GM23338 (cell line): Measurements from ENCODE around the gene FUT8. TPM values are rescaled to one million over a fixed set of nuclear protein-coding genes. Genes with fewer than 3 reads are reported as not detected.
"Not testable (repeated sequence)": the region's sequence is repeated elsewhere in the genome, so short reads cannot be mapped to it uniquely, and the experiment has no call there.

ENCODE experiments used
- ATAC-seq: fragments of 200-7000 bp; cut with Tn5 transposase; 3 replicates; pipeline ENCODE4 v1.9.1; 2020
- DNase-seq: peaks from one replicate; pipeline ENCODE4 v3.0.0-alpha.2; 2015; ENCODE audit warnings: low spot score
- H2AFZ ChIP-seq: fragments of 200-600 bp; sonication (generic); 2 replicates; pipeline ENCODE4 v1.8.0; 2016; ENCODE audit warnings: antibody characterized with exemption, mild to moderate bottlenecking, moderate library complexity
- H3F3A ChIP-seq: fragments of 200-600 bp; sonication (generic); replicated peaks from 2 replicates; pipeline ENCODE4 v1.8.0; 2017; ENCODE audit warnings: antibody characterized with exemption, mixed run types, low read depth
- H3K27ac ChIP-seq: fragments of 200-600 bp; sonication (generic); 2 replicates; pipeline ENCODE4 v1.6.1; 2016; ENCODE audit warnings: low read depth
- H3K27me3 ChIP-seq: fragments of 200-600 bp; sonication (generic); 2 replicates; pipeline ENCODE4 v1.8.0; 2016; ENCODE audit warnings: mild to moderate bottlenecking, mixed run types, moderate library complexity; ENCODE audit not compliant: insufficient read depth
- H3K36me3 ChIP-seq: fragments of 200-600 bp; sonication (generic); 2 replicates; pipeline ENCODE4 v1.8.0; 2016; ENCODE audit warnings: mild to moderate bottlenecking; ENCODE audit not compliant: insufficient read depth
- H3K4me1 ChIP-seq: fragments of 200-600 bp; sonication (generic); 2 replicates; pipeline ENCODE4 v1.8.0; 2016; ENCODE audit warnings: mild to moderate bottlenecking, moderate library complexity; ENCODE audit not compliant: insufficient read depth
- H3K4me2 ChIP-seq: fragments of 200-600 bp; sonication (generic); 2 replicates; pipeline ENCODE4 v1.7.1; 2017; ENCODE audit warnings: mixed run types
- H3K4me3 ChIP-seq: fragments of 200-600 bp; sonication (generic); 2 replicates; pipeline ENCODE4 v1.6.1; 2016; ENCODE audit warnings: mixed run types
- H3K79me2 ChIP-seq: fragments of 200-600 bp; sonication (generic); replicated peaks from 2 replicates; pipeline ENCODE4 v1.8.0; 2017; ENCODE audit warnings: mild to moderate bottlenecking; ENCODE audit not compliant: insufficient read depth
- H3K9me2 ChIP-seq: fragments of 200-600 bp; sonication (generic); 2 replicates; pipeline ENCODE4 v1.8.0; 2017; ENCODE audit not compliant: insufficient read depth
- H4K20me1 ChIP-seq: fragments of 200-600 bp; sonication (generic); replicated peaks from 2 replicates; pipeline ENCODE4 v1.8.0; 2017; ENCODE audit warnings: mild to moderate bottlenecking; ENCODE audit not compliant: insufficient read depth
- H3K27ac Mint-ChIP-seq: 2 replicates; pipeline ENCODE4 v1.8.0; 2020; ENCODE audit warnings: inconsistent platforms, mild to moderate bottlenecking, moderate library complexity, mixed read lengths
- H3K27me3 Mint-ChIP-seq: 3 replicates; pipeline ENCODE4 v1.8.0; 2022; ENCODE audit warnings: low read depth, mild to moderate bottlenecking, moderate library complexity, mixed read lengths, inconsistent platforms; ENCODE audit not compliant: insufficient read depth, poor library complexity
- H3K36me3 Mint-ChIP-seq: 3 replicates; pipeline ENCODE4 v1.8.0; 2021; ENCODE audit warnings: low read depth, mild to moderate bottlenecking, inconsistent platforms, moderate library complexity, mixed read lengths
- H3K4me1 Mint-ChIP-seq: 3 replicates; pipeline ENCODE4 v1.8.0; 2020; ENCODE audit warnings: mild to moderate bottlenecking, inconsistent platforms, mixed read lengths
- H3K4me3 Mint-ChIP-seq: 3 replicates; pipeline ENCODE4 v1.8.0; 2021; ENCODE audit warnings: moderate library complexity, mild to moderate bottlenecking, inconsistent platforms, mixed read lengths
- H3K9me3 Mint-ChIP-seq: 3 replicates; pipeline ENCODE4 v1.8.0; 2020; ENCODE audit warnings: moderate library complexity, mild to moderate bottlenecking, inconsistent platforms, mixed read lengths
- CREB1 ChIP-seq: fragments of 250-450 bp; sonication (Bioruptor Pico); IDR thresholded peaks from 2 replicates; pipeline ENCODE4 v1.5.0; 2020; ENCODE audit warnings: low read depth, mild to moderate bottlenecking, moderate library complexity
- EZH2phosphoT487 ChIP-seq: fragments of 200-600 bp; sonication (generic); IDR thresholded peaks from one replicate; pipeline ENCODE4 v1.8.1; 2018; ENCODE audit warnings: antibody characterized with exemption; ENCODE audit not compliant: unreplicated experiment
- JUNB ChIP-seq: IDR thresholded peaks from one replicate; pipeline ENCODE4 v1.6.1; 2016; ENCODE audit warnings: antibody characterized with exemption; ENCODE audit not compliant: unreplicated experiment
- POLR2AphosphoS5 ChIP-seq: IDR thresholded peaks from 2 replicates; pipeline ENCODE4 v1.6.1; 2016; ENCODE audit warnings: antibody characterized with exemption, low read depth
- STAT1 ChIP-seq: IDR thresholded peaks from one replicate; pipeline ENCODE4 v1.6.1; 2016; ENCODE audit warnings: antibody characterized with exemption; ENCODE audit not compliant: unreplicated experiment
- ZNF114 ChIP-seq: fragments of 250-450 bp; sonication (Bioruptor Pico); IDR thresholded peaks from 2 replicates; pipeline ENCODE4 v1.5.0; 2020; ENCODE audit warnings: mild to moderate bottlenecking, moderate library complexity
- ZNF331 ChIP-seq: fragments of 250-450 bp; sonication (Bioruptor Pico); IDR thresholded peaks from 2 replicates; pipeline ENCODE4 v1.5.0; 2020; ENCODE audit warnings: low read depth, mild to moderate bottlenecking, moderate library complexity
- polyA plus RNA-seq: library from polyadenylated mRNA; unstranded; fragments of >200 nt; fragmentation: Nextera tagmentation; extraction: Ambion mirVana; gene quantifications from 2 replicates; pipeline ENCODE4 v1.2.1, GENCODE V29; 2016
- total RNA-seq: library from RNA; depleted of rRNA; stranded (reverse); fragments of >200 nt; shearing (Covaris generic); gene quantifications from 2 replicates; pipeline ENCODE4 v1.2.3, GENCODE V29; 2014
- TF ChIP-seq, protein P1 (sequence below): fragments of 250-450 bp; sonication (Bioruptor Pico); IDR thresholded peaks from 2 replicates; pipeline ENCODE4 v1.5.0; 2020; ENCODE audit warnings: mild to moderate bottlenecking, moderate library complexity
- TF ChIP-seq, protein P2 (sequence below): IDR thresholded peaks from 2 replicates; pipeline ENCODE4 v1.6.1; 2016; ENCODE audit warnings: antibody characterized with exemption
- TF ChIP-seq, protein P3 (sequence below), 2 experiments: fragments of 200-600 bp in 1 of 2; sonication (generic) in 1 of 2; conservative IDR thresholded peaks; 2 replicates each; pipeline versions ENCODE4 v1.5.1 to v1.6.1; 2016 to 2017; ENCODE audit warnings: antibody characterized with exemption in 2 of 2, low read depth in 2 of 2, mild to moderate bottlenecking in 2 of 2, moderate library complexity in 1 of 2

FUT8 gene
- total and polyA plus RNA-seq, 2 experiments from 2014 or later: 8.2 to 23.2 TPM

DNA sequence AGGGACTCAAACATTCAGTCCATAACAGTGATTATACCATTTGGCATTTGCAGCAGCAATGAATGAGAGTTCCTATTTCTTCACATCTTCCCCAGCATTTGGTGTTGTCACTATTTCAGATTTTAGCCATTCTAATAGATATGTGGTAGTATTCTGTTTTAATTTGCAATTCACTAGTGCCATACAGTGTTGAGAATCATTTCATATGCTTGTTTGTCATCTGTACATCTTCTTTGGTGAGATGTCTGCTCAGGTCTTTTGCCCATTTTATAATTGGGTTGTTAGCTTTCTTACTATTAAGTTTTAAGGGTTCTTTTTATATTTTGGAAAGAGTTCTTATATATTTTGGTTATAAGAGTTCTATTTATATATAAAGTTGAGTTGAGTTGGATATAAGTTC lies 276.5 kb downstream of the FUT8 start (continued):
- TF ChIP-seq STAT1 (no peak), JUNB (no peak), ZNF114 (CRISPR knock-in tag) (no peak), EZH2phosphoT487 (no peak)

DNA sequence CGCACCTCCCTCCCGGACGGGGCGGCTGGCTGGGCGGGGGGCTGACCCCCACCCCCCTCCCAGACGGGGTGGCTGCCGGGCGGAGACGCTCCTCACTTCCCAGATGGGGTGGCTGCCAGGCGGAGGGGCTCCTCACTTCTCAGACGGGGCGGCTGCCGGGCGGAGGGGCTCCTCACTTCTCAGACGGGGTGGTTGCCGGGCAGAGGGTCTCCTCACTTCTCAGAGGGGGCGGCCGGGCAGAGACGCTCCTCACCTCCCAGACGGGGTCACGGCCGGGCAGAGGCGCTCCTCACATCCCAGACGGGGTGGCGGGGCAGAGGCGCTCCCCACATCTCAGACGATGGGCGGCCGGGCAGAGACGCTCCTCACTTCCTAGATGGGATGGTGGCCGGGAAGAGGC lies 280.0 kb downstream of the FUT8 start:
- H3F3A ChIP-seq, H3K27me3 ChIP-seq, H3K4me3 ChIP-seq, H3K27ac ChIP-seq, DNase-seq, H3K36me3 ChIP-seq, H3K4me3 Mint-ChIP-seq, H3K27me3 Mint-ChIP-seq, H3K9me2 ChIP-seq, H4K20me1 ChIP-seq, H2AFZ ChIP-seq, H3K79me2 ChIP-seq, H3K27ac Mint-ChIP-seq, H3K4me1 ChIP-seq, H3K4me2 ChIP-seq, H3K4me1 Mint-ChIP-seq, ATAC-seq: not testable (repeated sequence)
- H3K9me3 Mint-ChIP-seq: peaks cover 28% of the 10 kb centered on the region
- peaks cover 33% of the 10 kb centered on the region; the same call in 2 of the 3 replicates for H3K36me3 Mint-ChIP-seq

DNA sequence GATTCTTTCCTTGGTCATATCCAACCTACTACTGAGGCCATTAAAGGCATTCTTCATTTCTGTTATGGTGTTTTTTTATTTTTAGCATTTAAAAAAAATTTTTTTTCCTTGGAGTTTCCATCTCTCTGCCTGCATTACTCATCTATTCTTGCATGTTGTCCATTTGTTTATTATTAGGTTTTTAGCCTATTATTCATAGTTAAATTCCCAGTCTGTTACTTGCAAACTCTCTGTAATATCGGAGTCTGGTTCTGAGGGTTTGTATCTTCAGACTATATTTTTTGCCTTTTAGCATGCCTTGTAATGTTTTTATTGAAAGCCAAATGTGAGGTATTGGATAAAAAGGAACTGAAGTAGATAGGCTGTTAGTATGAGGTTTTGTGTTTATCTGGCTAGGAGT lies 284.3 kb downstream of the FUT8 start:
- no peaks in the 10 kb centered on the region for H3F3A ChIP-seq
- H3K4me3 ChIP-seq: no peak overlapping the region
- H3K4me2 ChIP-seq: no peak overlapping the region
- H3K4me1 ChIP-seq: no peaks in the 10 kb centered on the region
- H2AFZ ChIP-seq: no peak overlapping the region
- H3K9me2 ChIP-seq: no peaks in the 10 kb centered on the region
- Mint-ChIP-seq H3K27ac (no peak overlapping the region), H3K4me1 (peaks cover 2% of the 10 kb centered on the region; the same call in 1 of the 3 replicates), H3K36me3 (peaks cover 20% of the 10 kb centered on the region; the same call in 2 of the 3 replicates), H3K9me3 (peaks cover 17% of the 10 kb centered on the region), H3K27me3 (no peaks in the 10 kb centered on the region), H3K4me3 (no peak overlapping the region)
- ATAC-seq (no peak), DNase-seq (no peak)
- H3K27ac ChIP-seq: no peak overlapping the region
- H3K27me3 ChIP-seq: no peaks in the 10 kb centered on the region
- no peaks in the 10 kb centered on the region for H4K20me1 ChIP-seq
- no peaks in the 10 kb centered on the region for H3K79me2 ChIP-seq
- H3K36me3 ChIP-seq: peaks cover 6% of the 10 kb centered on the region
- TF ChIP-seq CREB1 (CRISPR knock-in tag) (no peak), ZNF331 (no peak), JUNB (no peak), POLR2AphosphoS5 (no peak), STAT1 (no peak)
- TF ChIP-seq, protein P1, sequence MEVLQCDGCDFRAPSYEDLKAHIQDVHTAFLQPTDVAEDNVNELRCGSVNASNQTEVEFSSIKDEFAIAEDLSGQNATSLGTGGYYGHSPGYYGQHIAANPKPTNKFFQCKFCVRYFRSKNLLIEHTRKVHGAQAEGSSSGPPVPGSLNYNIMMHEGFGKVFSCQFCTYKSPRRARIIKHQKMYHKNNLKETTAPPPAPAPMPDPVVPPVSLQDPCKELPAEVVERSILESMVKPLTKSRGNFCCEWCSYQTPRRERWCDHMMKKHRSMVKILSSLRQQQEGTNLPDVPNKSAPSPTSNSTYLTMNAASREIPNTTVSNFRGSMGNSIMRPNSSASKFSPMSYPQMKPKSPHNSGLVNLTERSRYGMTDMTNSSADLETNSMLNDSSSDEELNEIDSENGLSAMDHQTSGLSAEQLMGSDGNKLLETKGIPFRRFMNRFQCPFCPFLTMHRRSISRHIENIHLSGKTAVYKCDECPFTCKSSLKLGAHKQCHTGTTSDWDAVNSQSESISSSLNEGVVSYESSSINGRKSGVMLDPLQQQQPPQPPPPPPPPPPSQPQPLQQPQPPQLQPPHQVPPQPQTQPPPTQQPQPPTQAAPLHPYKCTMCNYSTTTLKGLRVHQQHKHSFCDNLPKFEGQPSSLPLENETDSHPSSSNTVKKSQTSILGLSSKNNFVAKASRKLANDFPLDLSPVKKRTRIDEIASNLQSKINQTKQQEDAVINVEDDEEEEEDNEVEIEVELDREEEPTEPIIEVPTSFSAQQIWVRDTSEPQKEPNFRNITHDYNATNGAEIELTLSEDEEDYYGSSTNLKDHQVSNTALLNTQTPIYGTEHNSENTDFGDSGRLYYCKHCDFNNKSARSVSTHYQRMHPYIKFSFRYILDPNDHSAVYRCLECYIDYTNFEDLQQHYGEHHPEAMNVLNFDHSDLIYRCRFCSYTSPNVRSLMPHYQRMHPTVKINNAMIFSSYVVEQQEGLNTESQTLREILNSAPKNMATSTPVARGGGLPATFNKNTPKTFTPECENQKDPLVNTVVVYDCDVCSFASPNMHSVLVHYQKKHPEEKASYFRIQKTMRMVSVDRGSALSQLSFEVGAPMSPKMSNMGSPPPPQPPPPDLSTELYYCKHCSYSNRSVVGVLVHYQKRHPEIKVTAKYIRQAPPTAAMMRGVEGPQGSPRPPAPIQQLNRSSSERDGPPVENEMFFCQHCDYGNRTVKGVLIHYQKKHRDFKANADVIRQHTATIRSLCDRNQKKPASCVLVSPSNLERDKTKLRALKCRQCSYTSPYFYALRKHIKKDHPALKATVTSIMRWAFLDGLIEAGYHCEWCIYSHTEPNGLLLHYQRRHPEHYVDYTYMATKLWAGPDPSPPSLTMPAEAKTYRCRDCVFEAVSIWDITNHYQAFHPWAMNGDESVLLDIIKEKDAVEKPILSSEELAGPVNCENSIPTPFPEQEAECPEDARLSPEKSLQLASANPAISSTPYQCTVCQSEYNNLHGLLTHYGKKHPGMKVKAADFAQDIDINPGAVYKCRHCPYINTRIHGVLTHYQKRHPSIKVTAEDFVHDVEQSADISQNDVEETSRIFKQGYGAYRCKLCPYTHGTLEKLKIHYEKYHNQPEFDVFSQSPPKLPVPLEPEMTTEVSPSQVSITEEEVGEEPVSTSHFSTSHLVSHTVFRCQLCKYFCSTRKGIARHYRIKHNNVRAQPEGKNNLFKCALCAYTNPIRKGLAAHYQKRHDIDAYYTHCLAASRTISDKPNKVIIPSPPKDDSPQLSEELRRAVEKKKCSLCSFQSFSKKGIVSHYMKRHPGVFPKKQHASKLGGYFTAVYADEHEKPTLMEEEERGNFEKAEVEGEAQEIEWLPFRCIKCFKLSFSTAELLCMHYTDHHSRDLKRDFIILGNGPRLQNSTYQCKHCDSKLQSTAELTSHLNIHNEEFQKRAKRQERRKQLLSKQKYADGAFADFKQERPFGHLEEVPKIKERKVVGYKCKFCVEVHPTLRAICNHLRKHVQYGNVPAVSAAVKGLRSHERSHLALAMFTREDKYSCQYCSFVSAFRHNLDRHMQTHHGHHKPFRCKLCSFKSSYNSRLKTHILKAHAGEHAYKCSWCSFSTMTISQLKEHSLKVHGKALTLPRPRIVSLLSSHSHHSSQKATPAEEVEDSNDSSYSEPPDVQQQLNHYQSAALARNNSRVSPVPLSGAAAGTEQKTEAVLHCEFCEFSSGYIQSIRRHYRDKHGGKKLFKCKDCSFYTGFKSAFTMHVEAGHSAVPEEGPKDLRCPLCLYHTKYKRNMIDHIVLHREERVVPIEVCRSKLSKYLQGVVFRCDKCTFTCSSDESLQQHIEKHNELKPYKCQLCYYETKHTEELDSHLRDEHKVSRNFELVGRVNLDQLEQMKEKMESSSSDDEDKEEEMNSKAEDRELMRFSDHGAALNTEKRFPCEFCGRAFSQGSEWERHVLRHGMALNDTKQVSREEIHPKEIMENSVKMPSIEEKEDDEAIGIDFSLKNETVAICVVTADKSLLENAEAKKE: no peak
- TF ChIP-seq, protein P2, sequence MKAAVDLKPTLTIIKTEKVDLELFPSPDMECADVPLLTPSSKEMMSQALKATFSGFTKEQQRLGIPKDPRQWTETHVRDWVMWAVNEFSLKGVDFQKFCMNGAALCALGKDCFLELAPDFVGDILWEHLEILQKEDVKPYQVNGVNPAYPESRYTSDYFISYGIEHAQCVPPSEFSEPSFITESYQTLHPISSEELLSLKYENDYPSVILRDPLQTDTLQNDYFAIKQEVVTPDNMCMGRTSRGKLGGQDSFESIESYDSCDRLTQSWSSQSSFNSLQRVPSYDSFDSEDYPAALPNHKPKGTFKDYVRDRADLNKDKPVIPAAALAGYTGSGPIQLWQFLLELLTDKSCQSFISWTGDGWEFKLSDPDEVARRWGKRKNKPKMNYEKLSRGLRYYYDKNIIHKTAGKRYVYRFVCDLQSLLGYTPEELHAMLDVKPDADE: no peak
- TF ChIP-seq, protein P3, sequence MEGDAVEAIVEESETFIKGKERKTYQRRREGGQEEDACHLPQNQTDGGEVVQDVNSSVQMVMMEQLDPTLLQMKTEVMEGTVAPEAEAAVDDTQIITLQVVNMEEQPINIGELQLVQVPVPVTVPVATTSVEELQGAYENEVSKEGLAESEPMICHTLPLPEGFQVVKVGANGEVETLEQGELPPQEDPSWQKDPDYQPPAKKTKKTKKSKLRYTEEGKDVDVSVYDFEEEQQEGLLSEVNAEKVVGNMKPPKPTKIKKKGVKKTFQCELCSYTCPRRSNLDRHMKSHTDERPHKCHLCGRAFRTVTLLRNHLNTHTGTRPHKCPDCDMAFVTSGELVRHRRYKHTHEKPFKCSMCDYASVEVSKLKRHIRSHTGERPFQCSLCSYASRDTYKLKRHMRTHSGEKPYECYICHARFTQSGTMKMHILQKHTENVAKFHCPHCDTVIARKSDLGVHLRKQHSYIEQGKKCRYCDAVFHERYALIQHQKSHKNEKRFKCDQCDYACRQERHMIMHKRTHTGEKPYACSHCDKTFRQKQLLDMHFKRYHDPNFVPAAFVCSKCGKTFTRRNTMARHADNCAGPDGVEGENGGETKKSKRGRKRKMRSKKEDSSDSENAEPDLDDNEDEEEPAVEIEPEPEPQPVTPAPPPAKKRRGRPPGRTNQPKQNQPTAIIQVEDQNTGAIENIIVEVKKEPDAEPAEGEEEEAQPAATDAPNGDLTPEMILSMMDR (conservative IDR thresholded peaks at IDR 0.05; ENCODE audit: low read depth in 2 of 2): no peak
